GM12878 (cell line): ENCODE data around the gene SCNM1. TPM values are rescaled to one million over a fixed set of nuclear protein-coding genes. Genes with fewer than 3 reads are reported as not detected.

Experiments used
- ASH2L ChIP-seq: fragments of 300-600, 200-600 bp; sonication (generic); IDR thresholded peaks from 2 replicates; pipeline ENCODE4 v1.6.1; 2017; ENCODE audit warnings: low read depth, mild to moderate bottlenecking, borderline replicate concordance
- BRCA1 ChIP-seq: IDR thresholded peaks from 2 replicates; pipeline ENCODE4 v1.6.1; 2011; ENCODE audit warnings: low read depth, low read length, improper control_type of control experiment
- CBX3 ChIP-seq: fragments of 200-600 bp; sonication (generic); IDR thresholded peaks from 2 replicates; pipeline ENCODE4 v1.6.1; 2016; ENCODE audit warnings: low read depth, borderline replicate concordance
- GATAD2B ChIP-seq: fragments of 450-650 bp; conservative IDR thresholded peaks from 2 replicates; pipeline ENCODE4 v1.6.1; 2017; ENCODE audit warnings: low read depth, mild to moderate bottlenecking, moderate library complexity
- HDGF ChIP-seq: fragments of 450-650 bp; IDR thresholded peaks from 2 replicates; pipeline ENCODE4 v1.6.1; 2016; ENCODE audit warnings: antibody characterized with exemption
- IKZF2 ChIP-seq, 2 experiments: fragments of 450-650 bp; IDR thresholded peaks; 2 replicates each; pipeline ENCODE4 v1.6.1; 2017; ENCODE audit warnings: mild to moderate bottlenecking in 2 of 2, moderate library complexity in 2 of 2
- JUNB ChIP-seq: IDR thresholded peaks from 2 replicates; pipeline ENCODE4 v1.6.1; 2016; ENCODE audit warnings: antibody characterized with exemption, mild to moderate bottlenecking
- KDM1A ChIP-seq: fragments of 200-600 bp; sonication (generic); IDR thresholded peaks from 2 replicates; pipeline ENCODE4 v1.6.1; 2016; ENCODE audit warnings: borderline replicate concordance
- MYB ChIP-seq: fragments of 150-350 bp; IDR thresholded peaks from 2 replicates; pipeline ENCODE4 v1.6.1; 2014; ENCODE audit warnings: mild to moderate bottlenecking, low read depth, low read length, borderline replicate concordance
- SREBF2 ChIP-seq: IDR thresholded peaks from 2 replicates; pipeline ENCODE4 v1.6.1; 2012; ENCODE audit warnings: mild to moderate bottlenecking, low read length
- TCF12 ChIP-seq: IDR thresholded peaks from 2 replicates; pipeline ENCODE4 v1.6.1; 2011; ENCODE audit warnings: low read depth, mild to moderate bottlenecking, low read length
- WRNIP1 ChIP-seq: IDR thresholded peaks from 2 replicates; pipeline ENCODE4 v1.6.1; 2011; ENCODE audit warnings: low read depth, low read length, improper control_type of control experiment, borderline replicate concordance
- polyA plus RNA-seq, 11 experiments: library from polyadenylated mRNA; depleted of rRNA in 4 of 11; unstranded in 6 of 11; stranded (reverse) in 5 of 11; fragments of >200 nt; fragmentation: Nextera tagmentation in 4 of 11; fragmentation: Illumina TruSeq in 1 of 11; extraction: Ambion mirVana in 4 of 11; extraction: Trizol in 1 of 11; gene quantifications; 1 replicate in 1 of 11; 2 replicates in 10 of 11; pipeline versions ENCODE4 v1.2.1 to v1.2.3, GENCODE V29; 2011 to 2016; ENCODE audit warnings: inconsistent platforms in 2 of 11, missing spikeins in 2 of 11, low read depth in 1 of 11
- total RNA-seq, 4 experiments: library from RNA; depleted of rRNA in 3 of 4; stranded (reverse); fragments of >200 nt in 3 of 4; fragmentation: Illumina TruSeq in 1 of 4; extraction: Trizol in 1 of 4; gene quantifications; 2 replicates each; pipeline versions ENCODE4 v1.2.1 to v1.2.3, GENCODE V29; 2013 to 2021
- TF ChIP-seq, protein P1 (sequence below): IDR thresholded peaks from 2 replicates; pipeline ENCODE4 v1.6.1; 2012; ENCODE audit warnings: improper control_type of control experiment, low read depth, low read length; ENCODE audit not compliant: insufficient replicate concordance
- TF ChIP-seq, protein P2 (sequence below): fragments of 450-650 bp; IDR thresholded peaks from 2 replicates; pipeline ENCODE4 v1.6.1; 2017; ENCODE audit warnings: low read depth, mild to moderate bottlenecking, moderate library complexity
- TF ChIP-seq, protein P3 (sequence below): fragments of 450-650 bp; conservative IDR thresholded peaks from 2 replicates; pipeline ENCODE4 v1.6.1; 2017; ENCODE audit warnings: mild to moderate bottlenecking, moderate library complexity
- TF ChIP-seq, protein P4 (sequence below): fragments of 450-650 bp; formaldehyde crosslinking; IDR thresholded peaks from 2 replicates; pipeline ENCODE4 v1.4.0; 2022; ENCODE audit warnings: mild to moderate bottlenecking, moderate library complexity

The SCNM1 gene
- total and polyA plus RNA-seq, 10 of the 15 experiments (the other 5 are each of a cell fraction or from before 2014, with no cell fraction given) = 25.8 to 207 (median 76.9) TPM

DNA sequence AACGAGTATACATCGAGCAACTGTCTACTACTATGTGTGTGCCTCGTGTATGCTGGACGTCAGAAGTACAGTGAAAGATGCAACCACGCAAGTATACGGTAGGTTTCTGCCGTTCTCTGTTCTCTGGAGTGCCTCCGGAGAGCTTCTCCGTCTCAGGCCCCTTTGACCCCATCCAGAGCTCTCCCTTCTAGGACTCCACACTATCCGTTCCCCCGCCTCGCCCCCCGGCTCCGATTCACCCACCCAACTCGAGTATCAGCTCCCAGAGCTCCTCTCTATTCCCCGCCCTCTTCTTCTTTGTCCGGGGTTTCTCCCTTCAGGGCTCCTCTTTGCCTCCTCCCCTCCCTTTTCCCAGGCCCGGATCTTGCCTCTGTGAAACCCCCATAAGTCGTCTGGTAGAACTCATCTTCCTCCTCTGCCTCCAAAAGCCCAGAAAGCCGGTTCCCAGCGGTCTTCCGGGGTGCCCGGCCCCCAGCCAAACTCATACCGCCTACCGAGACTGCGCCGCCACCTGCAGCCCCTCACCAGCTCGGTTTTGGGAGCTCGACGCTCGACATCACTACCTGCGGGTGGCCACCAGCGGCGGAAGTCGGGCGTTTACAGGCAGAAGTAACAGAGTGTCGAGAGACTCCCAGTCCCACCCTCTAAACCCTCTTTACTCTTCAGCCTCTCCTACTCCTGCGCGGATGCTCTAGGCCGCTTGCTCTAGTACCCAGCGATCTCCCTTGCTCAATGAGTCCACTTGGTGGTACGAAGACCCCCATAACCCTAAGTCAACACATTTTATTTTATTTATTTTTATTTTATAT lies 23.9 kb downstream of the SCNM1 start, which contains the start of gene VPS72 (continued):
- TF ChIP-seq WRNIP1 (0 out of 2 replicates have a peak, but pooled peaks have one; percentile 55), GATAD2B (peak; percentile 63; the same call in 1 of the 2 replicates), KDM1A (no peak), HDGF (peak; percentile 37; the same call in 1 of the 2 replicates), BRCA1 (no peak), JUNB (no peak), SREBF2 (no peak), MYB (peak; percentile 67; the same call in 1 of the 2 replicates), CBX3 (no peak), IKZF2 (IDR thresholded peaks at IDR 0.05) (peak in 1 of 2 experiments; percentile 14; a peak in 1 of 4 replicates), TCF12 (peak; percentile 91), ASH2L (0 out of 2 replicates have a peak, but pooled peaks have one; percentile 33)
- TF ChIP-seq, protein P1, sequence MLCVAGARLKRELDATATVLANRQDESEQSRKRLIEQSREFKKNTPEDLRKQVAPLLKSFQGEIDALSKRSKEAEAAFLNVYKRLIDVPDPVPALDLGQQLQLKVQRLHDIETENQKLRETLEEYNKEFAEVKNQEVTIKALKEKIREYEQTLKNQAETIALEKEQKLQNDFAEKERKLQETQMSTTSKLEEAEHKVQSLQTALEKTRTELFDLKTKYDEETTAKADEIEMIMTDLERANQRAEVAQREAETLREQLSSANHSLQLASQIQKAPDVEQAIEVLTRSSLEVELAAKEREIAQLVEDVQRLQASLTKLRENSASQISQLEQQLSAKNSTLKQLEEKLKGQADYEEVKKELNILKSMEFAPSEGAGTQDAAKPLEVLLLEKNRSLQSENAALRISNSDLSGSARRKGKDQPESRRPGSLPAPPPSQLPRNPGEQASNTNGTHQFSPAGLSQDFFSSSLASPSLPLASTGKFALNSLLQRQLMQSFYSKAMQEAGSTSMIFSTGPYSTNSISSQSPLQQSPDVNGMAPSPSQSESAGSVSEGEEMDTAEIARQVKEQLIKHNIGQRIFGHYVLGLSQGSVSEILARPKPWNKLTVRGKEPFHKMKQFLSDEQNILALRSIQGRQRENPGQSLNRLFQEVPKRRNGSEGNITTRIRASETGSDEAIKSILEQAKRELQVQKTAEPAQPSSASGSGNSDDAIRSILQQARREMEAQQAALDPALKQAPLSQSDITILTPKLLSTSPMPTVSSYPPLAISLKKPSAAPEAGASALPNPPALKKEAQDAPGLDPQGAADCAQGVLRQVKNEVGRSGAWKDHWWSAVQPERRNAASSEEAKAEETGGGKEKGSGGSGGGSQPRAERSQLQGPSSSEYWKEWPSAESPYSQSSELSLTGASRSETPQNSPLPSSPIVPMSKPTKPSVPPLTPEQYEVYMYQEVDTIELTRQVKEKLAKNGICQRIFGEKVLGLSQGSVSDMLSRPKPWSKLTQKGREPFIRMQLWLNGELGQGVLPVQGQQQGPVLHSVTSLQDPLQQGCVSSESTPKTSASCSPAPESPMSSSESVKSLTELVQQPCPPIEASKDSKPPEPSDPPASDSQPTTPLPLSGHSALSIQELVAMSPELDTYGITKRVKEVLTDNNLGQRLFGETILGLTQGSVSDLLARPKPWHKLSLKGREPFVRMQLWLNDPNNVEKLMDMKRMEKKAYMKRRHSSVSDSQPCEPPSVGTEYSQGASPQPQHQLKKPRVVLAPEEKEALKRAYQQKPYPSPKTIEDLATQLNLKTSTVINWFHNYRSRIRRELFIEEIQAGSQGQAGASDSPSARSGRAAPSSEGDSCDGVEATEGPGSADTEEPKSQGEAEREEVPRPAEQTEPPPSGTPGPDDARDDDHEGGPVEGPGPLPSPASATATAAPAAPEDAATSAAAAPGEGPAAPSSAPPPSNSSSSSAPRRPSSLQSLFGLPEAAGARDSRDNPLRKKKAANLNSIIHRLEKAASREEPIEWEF = peak; percentile 96
- TF ChIP-seq, protein P2, sequence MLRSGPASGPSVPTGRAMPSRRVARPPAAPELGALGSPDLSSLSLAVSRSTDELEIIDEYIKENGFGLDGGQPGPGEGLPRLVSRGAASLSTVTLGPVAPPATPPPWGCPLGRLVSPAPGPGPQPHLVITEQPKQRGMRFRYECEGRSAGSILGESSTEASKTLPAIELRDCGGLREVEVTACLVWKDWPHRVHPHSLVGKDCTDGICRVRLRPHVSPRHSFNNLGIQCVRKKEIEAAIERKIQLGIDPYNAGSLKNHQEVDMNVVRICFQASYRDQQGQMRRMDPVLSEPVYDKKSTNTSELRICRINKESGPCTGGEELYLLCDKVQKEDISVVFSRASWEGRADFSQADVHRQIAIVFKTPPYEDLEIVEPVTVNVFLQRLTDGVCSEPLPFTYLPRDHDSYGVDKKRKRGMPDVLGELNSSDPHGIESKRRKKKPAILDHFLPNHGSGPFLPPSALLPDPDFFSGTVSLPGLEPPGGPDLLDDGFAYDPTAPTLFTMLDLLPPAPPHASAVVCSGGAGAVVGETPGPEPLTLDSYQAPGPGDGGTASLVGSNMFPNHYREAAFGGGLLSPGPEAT = peak; percentile 99
- TF ChIP-seq, protein P3, sequence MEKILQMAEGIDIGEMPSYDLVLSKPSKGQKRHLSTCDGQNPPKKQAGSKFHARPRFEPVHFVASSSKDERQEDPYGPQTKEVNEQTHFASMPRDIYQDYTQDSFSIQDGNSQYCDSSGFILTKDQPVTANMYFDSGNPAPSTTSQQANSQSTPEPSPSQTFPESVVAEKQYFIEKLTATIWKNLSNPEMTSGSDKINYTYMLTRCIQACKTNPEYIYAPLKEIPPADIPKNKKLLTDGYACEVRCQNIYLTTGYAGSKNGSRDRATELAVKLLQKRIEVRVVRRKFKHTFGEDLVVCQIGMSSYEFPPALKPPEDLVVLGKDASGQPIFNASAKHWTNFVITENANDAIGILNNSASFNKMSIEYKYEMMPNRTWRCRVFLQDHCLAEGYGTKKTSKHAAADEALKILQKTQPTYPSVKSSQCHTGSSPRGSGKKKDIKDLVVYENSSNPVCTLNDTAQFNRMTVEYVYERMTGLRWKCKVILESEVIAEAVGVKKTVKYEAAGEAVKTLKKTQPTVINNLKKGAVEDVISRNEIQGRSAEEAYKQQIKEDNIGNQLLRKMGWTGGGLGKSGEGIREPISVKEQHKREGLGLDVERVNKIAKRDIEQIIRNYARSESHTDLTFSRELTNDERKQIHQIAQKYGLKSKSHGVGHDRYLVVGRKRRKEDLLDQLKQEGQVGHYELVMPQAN = peak; percentile 77; the same call in 1 of the 2 replicates
- TF ChIP-seq, protein P4, sequence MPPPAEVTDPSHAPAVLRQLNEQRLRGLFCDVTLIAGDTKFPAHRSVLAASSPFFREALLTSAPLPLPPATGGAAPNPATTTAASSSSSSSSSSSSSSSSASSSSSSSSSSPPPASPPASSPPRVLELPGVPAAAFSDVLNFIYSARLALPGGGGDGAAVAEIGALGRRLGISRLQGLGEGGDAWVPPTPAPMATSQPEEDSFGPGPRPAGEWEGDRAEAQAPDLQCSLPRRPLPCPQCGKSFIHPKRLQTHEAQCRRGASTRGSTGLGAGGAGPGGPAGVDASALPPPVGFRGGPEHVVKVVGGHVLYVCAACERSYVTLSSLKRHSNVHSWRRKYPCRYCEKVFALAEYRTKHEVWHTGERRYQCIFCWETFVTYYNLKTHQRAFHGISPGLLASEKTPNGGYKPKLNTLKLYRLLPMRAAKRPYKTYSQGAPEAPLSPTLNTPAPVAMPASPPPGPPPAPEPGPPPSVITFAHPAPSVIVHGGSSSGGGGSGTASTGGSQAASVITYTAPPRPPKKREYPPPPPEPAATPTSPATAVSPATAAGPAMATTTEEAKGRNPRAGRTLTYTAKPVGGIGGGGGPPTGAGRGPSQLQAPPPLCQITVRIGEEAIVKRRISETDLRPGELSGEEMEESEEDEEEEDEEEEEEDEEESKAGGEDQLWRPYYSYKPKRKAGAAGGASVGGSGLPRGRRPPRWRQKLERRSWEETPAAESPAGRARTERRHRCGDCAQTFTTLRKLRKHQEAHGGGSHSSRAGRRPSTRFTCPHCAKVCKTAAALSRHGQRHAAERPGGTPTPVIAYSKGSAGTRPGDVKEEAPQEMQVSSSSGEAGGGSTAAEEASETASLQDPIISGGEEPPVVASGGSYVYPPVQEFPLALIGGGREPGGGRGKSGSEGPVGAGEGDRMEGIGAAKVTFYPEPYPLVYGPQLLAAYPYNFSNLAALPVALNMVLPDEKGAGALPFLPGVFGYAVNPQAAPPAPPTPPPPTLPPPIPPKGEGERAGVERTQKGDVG (CRISPR knock-in tag) = no peak
